GM23338 (cell line): ENCODE data around the gene DNAJB8. TPM values are rescaled to one million over a fixed set of nuclear protein-coding genes. Genes with fewer than 3 reads are reported as not detected.

Experiments used
- ATAC-seq: fragments of 200-7000 bp; cut with Tn5 transposase; 3 replicates; pipeline ENCODE4 v1.9.1; 2020
- DNase-seq: peaks from one replicate; pipeline ENCODE4 v3.0.0-alpha.2; 2015; ENCODE audit warnings: low spot score
- H2AFZ ChIP-seq: fragments of 200-600 bp; sonication (generic); 2 replicates; pipeline ENCODE4 v1.8.0; 2016; ENCODE audit warnings: antibody characterized with exemption, mild to moderate bottlenecking, moderate library complexity
- H3F3A ChIP-seq: fragments of 200-600 bp; sonication (generic); replicated peaks from 2 replicates; pipeline ENCODE4 v1.8.0; 2017; ENCODE audit warnings: antibody characterized with exemption, mixed run types, low read depth
- H3K27ac ChIP-seq: fragments of 200-600 bp; sonication (generic); 2 replicates; pipeline ENCODE4 v1.6.1; 2016; ENCODE audit warnings: low read depth
- H3K27me3 ChIP-seq: fragments of 200-600 bp; sonication (generic); 2 replicates; pipeline ENCODE4 v1.8.0; 2016; ENCODE audit warnings: mild to moderate bottlenecking, mixed run types, moderate library complexity; ENCODE audit not compliant: insufficient read depth
- H3K36me3 ChIP-seq: fragments of 200-600 bp; sonication (generic); 2 replicates; pipeline ENCODE4 v1.8.0; 2016; ENCODE audit warnings: mild to moderate bottlenecking; ENCODE audit not compliant: insufficient read depth
- H3K4me1 ChIP-seq: fragments of 200-600 bp; sonication (generic); 2 replicates; pipeline ENCODE4 v1.8.0; 2016; ENCODE audit warnings: mild to moderate bottlenecking, moderate library complexity; ENCODE audit not compliant: insufficient read depth
- H3K4me2 ChIP-seq: fragments of 200-600 bp; sonication (generic); 2 replicates; pipeline ENCODE4 v1.7.1; 2017; ENCODE audit warnings: mixed run types
- H3K4me3 ChIP-seq: fragments of 200-600 bp; sonication (generic); 2 replicates; pipeline ENCODE4 v1.6.1; 2016; ENCODE audit warnings: mixed run types
- H3K79me2 ChIP-seq: fragments of 200-600 bp; sonication (generic); replicated peaks from 2 replicates; pipeline ENCODE4 v1.8.0; 2017; ENCODE audit warnings: mild to moderate bottlenecking; ENCODE audit not compliant: insufficient read depth
- H3K9me2 ChIP-seq: fragments of 200-600 bp; sonication (generic); 2 replicates; pipeline ENCODE4 v1.8.0; 2017; ENCODE audit not compliant: insufficient read depth
- H4K20me1 ChIP-seq: fragments of 200-600 bp; sonication (generic); replicated peaks from 2 replicates; pipeline ENCODE4 v1.8.0; 2017; ENCODE audit warnings: mild to moderate bottlenecking; ENCODE audit not compliant: insufficient read depth
- H3K27ac Mint-ChIP-seq: 2 replicates; pipeline ENCODE4 v1.8.0; 2020; ENCODE audit warnings: inconsistent platforms, mild to moderate bottlenecking, moderate library complexity, mixed read lengths
- H3K27me3 Mint-ChIP-seq: 3 replicates; pipeline ENCODE4 v1.8.0; 2022; ENCODE audit warnings: low read depth, mild to moderate bottlenecking, moderate library complexity, mixed read lengths, inconsistent platforms; ENCODE audit not compliant: insufficient read depth, poor library complexity
- H3K36me3 Mint-ChIP-seq: 3 replicates; pipeline ENCODE4 v1.8.0; 2021; ENCODE audit warnings: low read depth, mild to moderate bottlenecking, inconsistent platforms, moderate library complexity, mixed read lengths
- H3K4me1 Mint-ChIP-seq: 3 replicates; pipeline ENCODE4 v1.8.0; 2020; ENCODE audit warnings: mild to moderate bottlenecking, inconsistent platforms, mixed read lengths
- H3K4me3 Mint-ChIP-seq: 3 replicates; pipeline ENCODE4 v1.8.0; 2021; ENCODE audit warnings: moderate library complexity, mild to moderate bottlenecking, inconsistent platforms, mixed read lengths
- H3K9me3 Mint-ChIP-seq: 3 replicates; pipeline ENCODE4 v1.8.0; 2020; ENCODE audit warnings: moderate library complexity, mild to moderate bottlenecking, inconsistent platforms, mixed read lengths
- EZH2phosphoT487 ChIP-seq: fragments of 200-600 bp; sonication (generic); IDR thresholded peaks from one replicate; pipeline ENCODE4 v1.8.1; 2018; ENCODE audit warnings: antibody characterized with exemption; ENCODE audit not compliant: unreplicated experiment
- NANOG ChIP-seq: IDR thresholded peaks from 2 replicates; pipeline ENCODE4 v1.6.1; 2016; ENCODE audit warnings: antibody characterized with exemption, borderline replicate concordance
- POLR2AphosphoS5 ChIP-seq: IDR thresholded peaks from 2 replicates; pipeline ENCODE4 v1.6.1; 2016; ENCODE audit warnings: antibody characterized with exemption, low read depth
- polyA plus RNA-seq: library from polyadenylated mRNA; unstranded; fragments of >200 nt; fragmentation: Nextera tagmentation; extraction: Ambion mirVana; gene quantifications from 2 replicates; pipeline ENCODE4 v1.2.1, GENCODE V29; 2016
- total RNA-seq: library from RNA; depleted of rRNA; stranded (reverse); fragments of >200 nt; shearing (Covaris generic); gene quantifications from 2 replicates; pipeline ENCODE4 v1.2.3, GENCODE V29; 2014
- TF ChIP-seq, protein P1 (sequence below): fragments of 250-450 bp; sonication (Bioruptor Pico); IDR thresholded peaks from 2 replicates; pipeline ENCODE4 v1.5.0; 2020; ENCODE audit warnings: mild to moderate bottlenecking, moderate library complexity
- TF ChIP-seq, protein P2 (sequence below), 2 experiments: fragments of 200-600 bp in 1 of 2; sonication (generic) in 1 of 2; conservative IDR thresholded peaks; 2 replicates each; pipeline versions ENCODE4 v1.5.1 to v1.6.1; 2016 to 2017; ENCODE audit warnings: antibody characterized with exemption in 2 of 2, low read depth in 2 of 2, mild to moderate bottlenecking in 2 of 2, moderate library complexity in 1 of 2

Gene DNAJB8
- total and polyA plus RNA-seq, 2 experiments from 2014 or later: not detected

DNA sequence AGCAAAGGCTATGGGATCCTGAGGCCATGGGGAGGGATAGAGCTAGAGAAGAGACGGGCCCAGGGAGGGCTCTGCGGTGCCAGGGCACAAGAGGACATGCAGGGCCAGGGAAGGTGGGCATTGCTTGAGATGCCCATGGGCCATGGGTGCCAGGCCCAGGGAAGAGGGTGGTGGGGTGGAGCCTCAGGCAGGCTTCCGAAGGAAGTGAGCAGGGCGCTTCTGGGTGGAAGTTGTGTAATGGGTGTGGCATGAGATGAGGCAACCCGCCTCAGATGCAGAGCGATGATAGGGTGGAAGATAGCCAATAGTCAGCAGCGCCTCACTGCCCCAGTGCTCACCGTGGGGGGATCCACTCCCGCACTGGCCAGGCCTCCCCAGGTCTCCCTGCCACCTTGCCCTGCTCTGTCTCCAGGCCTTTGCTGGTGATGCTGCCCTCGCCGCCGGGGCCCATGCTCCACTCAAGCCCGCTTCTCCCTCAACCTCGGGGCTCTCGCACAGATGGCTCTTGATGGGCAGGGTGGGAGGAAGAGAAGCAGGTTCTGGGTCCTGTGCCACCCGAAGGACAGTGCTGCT lies 51.4 kb downstream of the DNAJB8 start (continued):
- TF ChIP-seq, protein P1, sequence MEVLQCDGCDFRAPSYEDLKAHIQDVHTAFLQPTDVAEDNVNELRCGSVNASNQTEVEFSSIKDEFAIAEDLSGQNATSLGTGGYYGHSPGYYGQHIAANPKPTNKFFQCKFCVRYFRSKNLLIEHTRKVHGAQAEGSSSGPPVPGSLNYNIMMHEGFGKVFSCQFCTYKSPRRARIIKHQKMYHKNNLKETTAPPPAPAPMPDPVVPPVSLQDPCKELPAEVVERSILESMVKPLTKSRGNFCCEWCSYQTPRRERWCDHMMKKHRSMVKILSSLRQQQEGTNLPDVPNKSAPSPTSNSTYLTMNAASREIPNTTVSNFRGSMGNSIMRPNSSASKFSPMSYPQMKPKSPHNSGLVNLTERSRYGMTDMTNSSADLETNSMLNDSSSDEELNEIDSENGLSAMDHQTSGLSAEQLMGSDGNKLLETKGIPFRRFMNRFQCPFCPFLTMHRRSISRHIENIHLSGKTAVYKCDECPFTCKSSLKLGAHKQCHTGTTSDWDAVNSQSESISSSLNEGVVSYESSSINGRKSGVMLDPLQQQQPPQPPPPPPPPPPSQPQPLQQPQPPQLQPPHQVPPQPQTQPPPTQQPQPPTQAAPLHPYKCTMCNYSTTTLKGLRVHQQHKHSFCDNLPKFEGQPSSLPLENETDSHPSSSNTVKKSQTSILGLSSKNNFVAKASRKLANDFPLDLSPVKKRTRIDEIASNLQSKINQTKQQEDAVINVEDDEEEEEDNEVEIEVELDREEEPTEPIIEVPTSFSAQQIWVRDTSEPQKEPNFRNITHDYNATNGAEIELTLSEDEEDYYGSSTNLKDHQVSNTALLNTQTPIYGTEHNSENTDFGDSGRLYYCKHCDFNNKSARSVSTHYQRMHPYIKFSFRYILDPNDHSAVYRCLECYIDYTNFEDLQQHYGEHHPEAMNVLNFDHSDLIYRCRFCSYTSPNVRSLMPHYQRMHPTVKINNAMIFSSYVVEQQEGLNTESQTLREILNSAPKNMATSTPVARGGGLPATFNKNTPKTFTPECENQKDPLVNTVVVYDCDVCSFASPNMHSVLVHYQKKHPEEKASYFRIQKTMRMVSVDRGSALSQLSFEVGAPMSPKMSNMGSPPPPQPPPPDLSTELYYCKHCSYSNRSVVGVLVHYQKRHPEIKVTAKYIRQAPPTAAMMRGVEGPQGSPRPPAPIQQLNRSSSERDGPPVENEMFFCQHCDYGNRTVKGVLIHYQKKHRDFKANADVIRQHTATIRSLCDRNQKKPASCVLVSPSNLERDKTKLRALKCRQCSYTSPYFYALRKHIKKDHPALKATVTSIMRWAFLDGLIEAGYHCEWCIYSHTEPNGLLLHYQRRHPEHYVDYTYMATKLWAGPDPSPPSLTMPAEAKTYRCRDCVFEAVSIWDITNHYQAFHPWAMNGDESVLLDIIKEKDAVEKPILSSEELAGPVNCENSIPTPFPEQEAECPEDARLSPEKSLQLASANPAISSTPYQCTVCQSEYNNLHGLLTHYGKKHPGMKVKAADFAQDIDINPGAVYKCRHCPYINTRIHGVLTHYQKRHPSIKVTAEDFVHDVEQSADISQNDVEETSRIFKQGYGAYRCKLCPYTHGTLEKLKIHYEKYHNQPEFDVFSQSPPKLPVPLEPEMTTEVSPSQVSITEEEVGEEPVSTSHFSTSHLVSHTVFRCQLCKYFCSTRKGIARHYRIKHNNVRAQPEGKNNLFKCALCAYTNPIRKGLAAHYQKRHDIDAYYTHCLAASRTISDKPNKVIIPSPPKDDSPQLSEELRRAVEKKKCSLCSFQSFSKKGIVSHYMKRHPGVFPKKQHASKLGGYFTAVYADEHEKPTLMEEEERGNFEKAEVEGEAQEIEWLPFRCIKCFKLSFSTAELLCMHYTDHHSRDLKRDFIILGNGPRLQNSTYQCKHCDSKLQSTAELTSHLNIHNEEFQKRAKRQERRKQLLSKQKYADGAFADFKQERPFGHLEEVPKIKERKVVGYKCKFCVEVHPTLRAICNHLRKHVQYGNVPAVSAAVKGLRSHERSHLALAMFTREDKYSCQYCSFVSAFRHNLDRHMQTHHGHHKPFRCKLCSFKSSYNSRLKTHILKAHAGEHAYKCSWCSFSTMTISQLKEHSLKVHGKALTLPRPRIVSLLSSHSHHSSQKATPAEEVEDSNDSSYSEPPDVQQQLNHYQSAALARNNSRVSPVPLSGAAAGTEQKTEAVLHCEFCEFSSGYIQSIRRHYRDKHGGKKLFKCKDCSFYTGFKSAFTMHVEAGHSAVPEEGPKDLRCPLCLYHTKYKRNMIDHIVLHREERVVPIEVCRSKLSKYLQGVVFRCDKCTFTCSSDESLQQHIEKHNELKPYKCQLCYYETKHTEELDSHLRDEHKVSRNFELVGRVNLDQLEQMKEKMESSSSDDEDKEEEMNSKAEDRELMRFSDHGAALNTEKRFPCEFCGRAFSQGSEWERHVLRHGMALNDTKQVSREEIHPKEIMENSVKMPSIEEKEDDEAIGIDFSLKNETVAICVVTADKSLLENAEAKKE (CRISPR knock-in tag): no peak
- TF ChIP-seq NANOG: no peak

DNA sequence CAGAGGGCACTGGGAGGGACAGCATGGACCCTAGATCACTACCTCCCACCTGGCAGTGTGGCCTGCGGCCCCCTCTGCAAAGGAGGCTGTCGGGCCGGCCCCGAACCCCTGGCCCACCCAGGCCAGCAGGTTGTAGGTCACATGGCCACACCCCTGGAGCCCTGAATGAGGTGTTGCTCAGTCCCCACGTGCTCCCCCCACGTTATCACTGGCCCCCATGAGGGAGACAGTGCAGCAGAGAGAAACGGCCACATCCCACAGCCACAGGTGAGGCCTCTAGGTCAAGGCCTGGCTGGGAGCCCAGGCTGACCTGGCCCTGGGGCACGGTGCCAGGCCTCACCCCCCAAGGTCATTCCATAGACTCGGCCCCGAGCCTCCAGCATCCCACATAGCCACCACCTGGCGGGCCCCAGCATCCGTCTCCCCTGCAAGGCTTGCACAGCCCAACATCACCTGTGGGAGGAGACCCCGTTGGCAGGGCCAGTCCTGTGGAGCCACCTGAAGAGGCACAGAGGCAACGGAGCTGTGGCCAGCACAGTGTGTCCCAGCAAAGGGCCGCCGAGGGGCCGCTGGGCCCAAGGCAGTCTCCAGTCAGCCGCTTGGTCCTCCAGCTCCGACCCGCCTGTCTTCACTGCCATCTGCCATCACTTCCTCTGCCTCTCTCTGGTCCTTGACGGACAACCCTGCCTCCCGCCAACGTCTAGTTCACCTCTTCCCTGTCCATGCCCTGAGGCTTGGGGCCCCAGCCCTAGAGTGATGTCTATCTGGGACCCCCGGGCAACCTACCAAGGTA lies 53.1 kb downstream of the DNAJB8 start:
- Histone ChIP-seq H3K36me3 (no peaks in the 10 kb centered on the region), H3K79me2 (no peaks in the 10 kb centered on the region), H3K27ac (no peak overlapping the region), H3K4me3 (no peak overlapping the region), H4K20me1 (no peaks in the 10 kb centered on the region), H3K4me1 (peaks cover 12% of the 10 kb centered on the region), H3K27me3 (no peaks in the 10 kb centered on the region), H3K9me2 (no peaks in the 10 kb centered on the region), H2AFZ (no peak overlapping the region), H3F3A (no peaks in the 10 kb centered on the region), H3K4me2 (no peak overlapping the region; the same call in 1 of the 2 replicates)
- no peaks in the 10 kb centered on the region; the same call in 1 of the 3 replicates for H3K9me3 Mint-ChIP-seq
- H3K27ac Mint-ChIP-seq: 0 out of 2 replicates have a peak overlapping the region, but pooled peaks have one; percentile 31
- H3K36me3 Mint-ChIP-seq: no peaks in the 10 kb centered on the region; the same call in 2 of the 3 replicates
- ATAC-seq (no peak), DNase-seq (no peak)
- H3K4me1 Mint-ChIP-seq: peaks cover 26% of the 10 kb centered on the region
- peaks cover 24% of the 10 kb centered on the region for H3K27me3 Mint-ChIP-seq
- no peak overlapping the region for H3K4me3 Mint-ChIP-seq
- no peak for TF ChIP-seq POLR2AphosphoS5
- TF ChIP-seq, protein P2, sequence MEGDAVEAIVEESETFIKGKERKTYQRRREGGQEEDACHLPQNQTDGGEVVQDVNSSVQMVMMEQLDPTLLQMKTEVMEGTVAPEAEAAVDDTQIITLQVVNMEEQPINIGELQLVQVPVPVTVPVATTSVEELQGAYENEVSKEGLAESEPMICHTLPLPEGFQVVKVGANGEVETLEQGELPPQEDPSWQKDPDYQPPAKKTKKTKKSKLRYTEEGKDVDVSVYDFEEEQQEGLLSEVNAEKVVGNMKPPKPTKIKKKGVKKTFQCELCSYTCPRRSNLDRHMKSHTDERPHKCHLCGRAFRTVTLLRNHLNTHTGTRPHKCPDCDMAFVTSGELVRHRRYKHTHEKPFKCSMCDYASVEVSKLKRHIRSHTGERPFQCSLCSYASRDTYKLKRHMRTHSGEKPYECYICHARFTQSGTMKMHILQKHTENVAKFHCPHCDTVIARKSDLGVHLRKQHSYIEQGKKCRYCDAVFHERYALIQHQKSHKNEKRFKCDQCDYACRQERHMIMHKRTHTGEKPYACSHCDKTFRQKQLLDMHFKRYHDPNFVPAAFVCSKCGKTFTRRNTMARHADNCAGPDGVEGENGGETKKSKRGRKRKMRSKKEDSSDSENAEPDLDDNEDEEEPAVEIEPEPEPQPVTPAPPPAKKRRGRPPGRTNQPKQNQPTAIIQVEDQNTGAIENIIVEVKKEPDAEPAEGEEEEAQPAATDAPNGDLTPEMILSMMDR (conservative IDR thresholded peaks at IDR 0.05; ENCODE audit: low read depth in 2 of 2): no peak
- TF ChIP-seq, protein P1 (CRISPR knock-in tag): no peak
- no peak for TF ChIP-seq EZH2phosphoT487
